Muscle of arm (tissue), 12 donors: ENCODE results near the gene DSCAML1. TPM values are rescaled to one million over a fixed set of nuclear protein-coding genes. Genes with fewer than 3 reads are reported as not detected.

ENCODE experiments used
- DNase-seq: peaks from one replicate; pipeline ENCODE4 v3.0.0-alpha.2; 2013
- polyA plus RNA-seq, 12 donors: library from polyadenylated mRNA; unstranded; fragments of 120-200 nt; gene quantifications; one replicate each; pipeline ENCODE4 v1.2.1, GENCODE V29; 2013; ENCODE audit not compliant: insufficient read length in 12 of 12

DSCAML1 gene
- polyA plus RNA-seq, 12 donors: 0.27 to 2.4 (median 0.68) TPM; not detected in 2

GRCh38 chr11:117551761-117552343 is 245.2 kb downstream of the DSCAML1 start:
- DNase-seq: no peak

DNA sequence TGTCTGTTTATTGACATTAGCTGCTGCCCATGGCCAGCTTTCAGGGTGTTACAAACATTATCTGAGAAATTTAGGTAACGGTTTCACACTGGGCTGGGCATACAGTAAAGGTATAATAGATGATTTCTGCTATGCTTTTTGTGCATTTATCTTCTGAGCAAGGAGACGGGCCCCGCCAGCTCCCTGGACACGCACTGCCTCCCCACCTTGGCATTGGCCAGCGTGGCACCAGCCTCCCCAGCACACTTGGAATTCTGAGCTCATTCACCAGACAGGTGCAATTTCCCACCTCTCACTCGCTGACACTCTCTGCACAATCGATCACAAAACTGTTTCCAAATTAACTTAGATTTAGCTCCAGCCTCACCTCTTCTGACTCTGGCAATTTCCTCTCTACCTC is 246.6 kb downstream of the DSCAML1 start:
- no peak for DNase-seq

- DNase-seq: no peak
These were observed 247.6 kb downstream of the DSCAML1 start for GRCh38 chr11:117549417-117549816.

- DNase-seq: no peak
These were observed 248.1 kb downstream of the DSCAML1 start for GRCh38 chr11:117548876-117549275.

GRCh38 chr11:117547946-117548345 is 249.1 kb downstream of the DSCAML1 start:
- no peak for DNase-seq

DNA sequence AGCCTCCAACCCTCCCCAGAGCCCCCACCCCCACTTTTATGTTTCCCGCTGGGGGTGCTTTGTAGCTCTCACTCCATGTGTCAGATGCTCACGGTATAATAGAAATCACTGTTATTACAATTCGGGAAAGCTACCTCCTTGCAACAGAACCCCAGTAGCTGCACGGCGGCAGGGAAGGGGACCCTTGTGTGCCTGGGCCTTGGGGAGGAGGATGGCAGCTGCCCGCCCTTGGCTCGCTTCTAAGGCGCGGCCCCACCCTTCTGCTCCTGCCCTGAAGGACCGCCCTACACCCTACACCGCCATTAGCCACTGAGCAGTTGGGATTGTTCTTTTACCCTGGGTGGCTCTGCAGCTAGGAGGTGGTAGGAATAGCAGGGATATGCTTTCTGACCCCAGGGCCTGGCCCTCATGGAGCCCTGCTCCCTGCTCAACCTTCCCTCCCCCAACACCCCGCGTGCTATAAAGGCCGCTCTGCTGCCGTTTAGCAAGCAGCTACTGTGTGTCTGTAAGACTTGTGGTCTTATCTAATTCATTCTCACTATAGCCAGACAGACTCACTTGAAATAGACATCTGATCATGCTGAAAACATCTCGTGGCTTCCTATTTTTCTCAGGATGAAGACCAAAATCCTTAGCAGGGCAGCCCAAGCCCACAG is 249.7 kb downstream of the DSCAML1 start:
- DNase-seq: no peak

DNA sequence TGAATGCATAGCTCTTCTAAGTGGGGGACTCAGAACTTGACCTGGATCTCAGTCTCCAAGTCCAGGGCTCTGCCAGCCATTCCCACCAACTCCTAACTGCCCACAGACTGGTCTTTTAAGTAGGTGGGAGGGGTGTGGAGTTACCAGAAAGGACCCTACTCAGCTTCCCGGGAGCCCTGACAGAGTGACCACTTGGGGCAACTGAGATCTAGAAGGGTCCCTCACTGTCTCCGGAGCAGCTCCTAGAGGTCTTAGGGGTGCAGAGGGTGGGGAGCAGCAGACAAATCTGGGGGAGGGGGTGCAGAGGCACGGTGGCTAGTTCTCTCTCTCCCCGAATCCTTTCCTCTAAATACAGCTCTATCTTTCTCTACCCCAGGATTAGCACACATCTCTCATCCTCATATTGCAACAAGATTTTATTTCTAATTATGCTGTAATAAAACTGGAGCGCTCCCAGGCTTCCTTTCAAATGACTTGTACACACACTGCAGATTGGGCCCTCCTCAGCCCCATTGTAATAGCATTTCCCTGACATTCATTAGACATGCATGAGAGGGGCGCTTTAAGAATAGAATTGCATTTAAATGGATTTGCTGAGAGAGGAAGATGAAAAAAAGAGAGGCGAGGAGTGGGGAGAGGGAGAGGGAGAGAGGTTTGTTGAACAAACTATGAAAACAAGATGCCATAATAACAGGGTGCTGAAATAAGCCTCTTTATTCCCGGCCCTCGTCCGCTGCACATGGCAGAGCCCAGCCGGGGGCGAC is 250.4 kb downstream of the DSCAML1 start:
- no peak for DNase-seq

- DNase-seq: no peak
These were observed 251.3 kb downstream of the DSCAML1 start for GRCh38 chr11:117545706-117546105.

DNA sequence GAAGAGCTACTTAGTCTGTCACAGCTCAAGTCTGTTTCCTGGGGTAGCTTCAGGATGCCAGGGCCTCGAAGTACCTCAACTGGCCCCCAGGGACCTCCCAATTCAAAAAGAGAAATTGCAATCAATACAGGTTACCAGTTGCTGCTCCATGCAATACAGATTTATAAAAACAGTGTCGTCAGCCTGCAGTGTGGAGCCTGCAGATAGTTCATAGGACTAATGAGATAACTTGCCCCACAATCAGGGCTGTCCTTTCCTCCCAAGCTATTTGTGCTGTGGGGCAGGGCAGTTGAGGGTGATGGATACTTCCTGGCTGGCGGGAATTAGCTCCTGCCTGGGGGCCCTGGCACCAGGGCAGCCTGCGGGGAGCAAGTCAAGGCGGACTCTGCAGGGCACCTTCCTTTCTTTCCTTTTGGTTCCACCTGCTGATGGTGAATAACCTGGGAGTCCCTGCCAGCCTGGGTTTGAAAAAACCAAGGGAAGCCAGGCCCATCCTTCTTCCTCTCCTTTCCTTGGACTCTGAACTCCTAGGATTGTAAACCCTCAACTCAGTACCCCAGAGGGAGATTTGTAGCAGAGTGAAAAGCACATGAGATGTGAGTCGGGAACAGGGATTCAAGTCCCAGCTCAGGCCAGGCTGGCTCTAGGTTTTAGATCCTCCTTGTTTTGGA is 252.8 kb downstream of the DSCAML1 start:
- no peak for DNase-seq

- DNase-seq: no peak
These were observed 255.8 kb downstream of the DSCAML1 start for GRCh38 chr11:117541211-117541610.

DNA sequence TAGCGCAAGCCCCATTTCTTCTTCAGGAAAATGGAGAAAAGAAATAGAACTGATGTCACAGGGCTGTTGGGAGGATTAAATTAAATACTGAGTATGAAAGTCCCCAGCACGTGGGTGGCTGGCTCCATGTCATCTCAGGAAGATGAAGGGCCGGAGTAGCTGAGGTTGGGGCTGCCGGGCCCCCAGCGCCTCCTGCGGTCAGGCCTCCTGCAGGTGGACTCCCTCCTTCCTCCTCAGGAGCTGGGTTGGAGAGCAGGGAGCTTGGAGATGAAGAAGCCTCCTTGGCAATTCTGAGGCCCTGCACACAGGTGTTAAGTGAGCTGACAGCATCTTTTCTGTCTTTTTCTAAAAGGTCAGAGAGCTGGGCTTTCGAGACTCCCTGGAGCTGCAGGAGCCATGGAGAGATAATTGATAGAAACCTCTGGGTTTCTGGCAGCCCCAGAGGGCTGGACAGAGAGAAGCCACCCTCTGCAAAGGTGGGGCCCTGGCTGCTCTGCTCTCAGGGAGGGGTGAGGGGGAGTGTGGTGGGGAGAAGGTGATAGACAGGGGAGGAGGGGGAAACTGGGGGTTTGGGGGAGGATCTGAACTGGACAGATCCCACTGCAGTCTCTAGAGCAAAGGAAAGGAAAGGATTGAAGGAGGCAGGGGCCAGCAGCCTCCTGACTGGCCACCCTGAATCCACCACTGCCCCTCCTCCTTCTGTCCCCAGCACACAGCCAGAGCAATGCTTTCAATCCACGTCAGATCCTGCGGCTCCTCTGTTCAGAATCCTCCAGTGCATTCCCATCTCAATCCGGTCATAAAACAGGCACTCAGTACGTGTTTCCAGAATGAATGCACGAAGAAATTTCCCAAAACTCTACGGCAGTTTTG is 258.5 kb downstream of the DSCAML1 start:
- DNase-seq: peak; percentile 32

DNA sequence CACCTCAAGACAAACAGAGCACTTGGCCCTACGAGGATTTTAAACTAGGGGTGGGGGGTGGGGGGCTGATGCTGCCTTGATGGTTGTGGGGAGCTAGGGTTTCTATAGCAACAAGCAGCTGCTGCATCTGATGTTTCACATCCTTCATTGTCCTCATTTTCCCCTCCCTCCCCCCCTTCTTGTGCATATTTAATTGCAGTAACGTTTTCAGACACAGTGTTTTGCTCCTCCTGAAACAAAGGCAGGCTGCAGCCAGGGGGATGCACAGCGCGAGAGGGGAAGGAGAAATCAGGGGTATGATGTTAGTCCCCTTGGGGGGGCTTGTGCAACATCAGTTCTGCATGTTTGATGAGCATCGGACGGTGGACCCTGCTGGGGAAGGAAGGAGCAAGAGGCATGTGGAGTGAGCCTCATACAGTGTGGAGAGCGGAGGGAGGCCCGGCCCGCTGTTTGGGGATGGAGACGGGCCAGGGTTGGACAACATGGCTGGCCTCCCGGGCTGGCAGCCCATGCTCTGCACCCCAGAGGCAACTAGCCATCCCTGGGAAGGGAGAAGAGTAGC is 261.1 kb downstream of the DSCAML1 start:
- no peak for DNase-seq

GRCh38 chr11:117535201-117535849 is 261.7 kb downstream of the DSCAML1 start:
- peak; percentile 35 for DNase-seq

DNA sequence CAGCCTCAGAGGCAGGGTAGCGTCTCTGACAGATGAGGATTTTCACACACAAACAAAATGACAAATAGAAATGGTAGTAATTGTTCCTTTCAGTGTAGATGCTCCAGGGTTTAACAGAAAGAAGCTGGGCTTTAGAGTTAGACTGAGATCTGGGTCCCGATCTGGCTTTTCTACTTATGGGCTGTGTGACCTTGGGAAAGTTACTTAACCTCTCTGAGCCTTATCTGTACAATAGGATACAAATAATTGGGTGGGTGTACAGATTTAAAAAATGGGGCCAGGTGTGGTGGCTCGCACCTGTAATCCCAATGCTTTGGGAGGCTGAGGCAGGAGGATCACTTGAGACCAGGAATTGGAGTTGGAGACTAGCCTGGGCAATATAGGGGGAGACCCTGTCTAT is 264.4 kb downstream of the DSCAML1 start:
- no peak for DNase-seq

DNA sequence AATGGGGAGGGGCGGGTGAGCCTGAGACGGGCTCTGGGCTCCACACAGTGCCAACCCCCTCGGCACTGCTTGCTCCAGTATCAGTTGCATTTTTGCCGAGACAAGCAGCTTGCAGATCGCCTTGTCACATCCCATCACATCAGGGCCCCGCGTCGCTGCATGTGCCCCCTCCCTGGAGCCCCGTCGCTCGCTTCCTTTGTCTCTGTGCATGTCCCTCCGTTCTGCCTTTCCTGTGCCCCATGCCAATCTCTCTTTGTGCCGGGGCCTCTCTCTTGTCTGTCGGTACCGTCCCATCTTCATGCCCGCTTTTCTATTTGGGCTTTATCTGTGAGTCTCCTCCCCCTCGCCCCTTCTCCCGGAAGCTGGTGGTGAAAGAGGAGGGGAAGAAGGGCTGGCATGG is 267.2 kb downstream of the DSCAML1 start:
- DNase-seq: no peak

DNA sequence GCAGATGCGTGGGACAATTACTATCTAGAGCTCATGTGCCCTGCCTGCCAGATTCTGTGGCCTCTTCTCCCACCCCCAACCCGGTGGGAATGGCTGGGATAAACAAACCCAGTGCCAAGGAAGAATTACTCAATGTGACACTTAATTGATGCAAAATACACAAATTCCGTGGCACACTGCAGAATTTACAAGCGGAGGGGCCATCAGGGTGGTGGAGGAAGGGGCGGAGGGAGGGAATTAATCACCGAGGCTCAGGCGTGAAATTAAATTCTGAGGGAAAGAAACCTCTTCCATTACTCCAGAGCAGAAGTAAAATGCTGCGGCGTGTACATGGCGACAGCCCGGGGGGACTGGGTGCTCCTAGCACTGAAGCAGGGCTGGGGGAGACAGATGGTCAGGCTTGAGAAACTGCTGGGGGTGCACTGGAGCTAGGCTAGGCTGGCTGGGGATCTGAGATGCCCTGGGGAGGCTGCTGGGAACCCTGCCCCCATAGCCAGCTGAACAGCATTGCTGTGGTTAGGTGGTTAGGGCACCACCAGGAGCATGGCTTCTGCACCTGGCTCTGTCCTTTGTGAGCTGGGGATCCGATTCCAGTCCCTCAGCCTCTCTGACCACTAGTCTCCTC is 268.8 kb downstream of the DSCAML1 start:
- DNase-seq: no peak

- DNase-seq: no peak
These were observed 269.7 kb downstream of the DSCAML1 start for GRCh38 chr11:117527271-117527670.

- no peak for DNase-seq
These were observed 271.0 kb downstream of the DSCAML1 start for GRCh38 chr11:117525866-117526542.

DNA sequence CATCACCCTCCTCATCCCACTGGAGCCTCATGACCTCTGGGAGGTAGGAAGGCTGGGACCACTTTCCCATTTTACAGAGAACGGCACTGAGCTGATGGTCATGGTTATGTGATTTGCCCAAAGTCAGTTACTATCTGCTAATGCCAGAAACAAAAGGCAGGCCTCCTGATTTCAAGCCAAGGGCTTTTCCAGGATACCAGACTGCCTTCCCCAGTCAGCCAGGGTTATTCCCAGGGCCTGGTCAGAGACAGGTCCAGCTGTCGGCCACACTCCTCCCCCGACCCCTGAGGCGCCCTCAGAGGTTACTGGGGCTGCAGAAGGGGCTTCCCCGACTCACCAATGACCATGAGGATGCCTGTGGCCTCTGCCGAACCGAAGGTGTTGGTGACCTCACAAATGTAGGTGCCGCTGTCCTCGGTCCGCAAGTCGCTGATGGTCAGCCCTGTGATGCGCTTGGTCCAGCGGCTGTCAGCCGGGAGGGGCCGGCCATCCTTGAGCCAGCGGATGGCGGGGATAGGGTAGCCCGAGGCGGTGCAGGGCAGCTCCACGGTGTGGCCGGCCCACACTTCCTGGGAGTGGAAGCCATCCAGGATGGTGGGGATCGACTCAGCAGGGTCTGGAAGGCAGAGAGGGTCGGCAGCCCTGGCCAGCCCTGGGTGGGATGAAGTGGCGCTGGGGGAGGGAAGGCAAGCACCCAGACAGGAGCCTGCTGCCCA is 272.4 kb downstream of the DSCAML1 start:
- DNase-seq: no peak
